H1 (cell line): ENCODE data around the gene NHS. TPM values are rescaled to one million over a fixed set of nuclear protein-coding genes. Genes with fewer than 3 reads are reported as not detected.
A peak's percentile ranks its signal among the peaks of the same experiment; 100 is the strongest.

Experiments used
- CTCF ChIA-PET: fragments of 300-600 bp; sonication (Branson Sonifier 250); formaldehyde crosslinking; loops from one replicate; lab custom pipeline; 2021; ENCODE audit not compliant: partially characterized antibody; lab: Charles Lee
- POLR2A ChIA-PET: fragments of 300-600 bp; sonication (Branson Sonifier 250); formaldehyde crosslinking; loops from one replicate; lab custom pipeline; 2021; ENCODE audit warnings: inconsistent platforms; ENCODE audit not compliant: partially characterized antibody; lab: Charles Lee
- DNase-seq, 2 experiments: peaks; one replicate each; pipeline versions ENCODE4 v3.0.0 to v3.0.0-alpha.2; 2010 to 2022; ENCODE audit warnings: low spot score in 2 of 2, low read depth in 1 of 2, mixed read lengths in 1 of 2
- FAIRE-seq: peaks from 2 replicates; lab custom pipeline; 2011; peaks lifted over from hg19 to GRCh38; lab: Jason Lieb, UNC
- H2AFZ ChIP-seq: 2 replicates; pipeline ENCODE4 v1.8.1; 2012; ENCODE audit warnings: low read length, inconsistent platforms
- H2AK5ac ChIP-seq: 2 replicates; pipeline ENCODE4 v1.6.1; 2013; ENCODE audit warnings: low read depth, low read length
- H2BK120ac ChIP-seq: replicated peaks from 2 replicates; pipeline ENCODE3; 2013; ENCODE audit warnings: low read depth, low read length, inconsistent platforms
- H2BK12ac ChIP-seq: 2 replicates; pipeline ENCODE4 v1.6.1; 2013; ENCODE audit warnings: low read depth, low read length
- H2BK15ac ChIP-seq: 2 replicates; pipeline ENCODE4 v1.6.1; 2013; ENCODE audit warnings: low read length
- H2BK20ac ChIP-seq: 2 replicates; pipeline ENCODE4 v1.6.1; 2013; ENCODE audit warnings: low read length
- H2BK5ac ChIP-seq: 2 replicates; pipeline ENCODE4 v1.6.1; 2013; ENCODE audit warnings: low read depth, low read length
- H3K14ac ChIP-seq: 2 replicates; pipeline ENCODE4 v1.6.1; 2013; ENCODE audit warnings: inconsistent platforms; ENCODE audit not compliant: insufficient read length
- H3K18ac ChIP-seq: 2 replicates; pipeline ENCODE4 v1.6.1; 2013; ENCODE audit warnings: low read length; ENCODE audit errors: extremely low read depth
- H3K23ac ChIP-seq: 2 replicates; pipeline ENCODE4 v1.6.1; 2013; ENCODE audit warnings: inconsistent platforms; ENCODE audit not compliant: insufficient read length
- H3K23me2 ChIP-seq: 2 replicates; pipeline ENCODE4 v1.6.1; 2013; ENCODE audit warnings: low read depth, low read length
- H3K27ac ChIP-seq: 2 replicates; pipeline ENCODE4 v1.6.1; 2011; ENCODE audit warnings: low read depth, low read length, inconsistent platforms
- H3K27me3 ChIP-seq, 4 experiments: replicated peaks in 1 of 4; 1 replicate in 1 of 4; 2 replicates in 3 of 4; pipeline versions ENCODE4 v1.6.1 to v1.8.1; 2011 to 2013; ENCODE audit warnings: low read length in 3 of 4, mild to moderate bottlenecking in 3 of 4, inconsistent platforms in 2 of 4, mixed read lengths in 2 of 4, moderate library complexity in 1 of 4; ENCODE audit not compliant: control insufficient read depth in 3 of 4, insufficient read depth in 3 of 4; ENCODE audit errors: extremely low read depth in 1 of 4
- H3K36me3 ChIP-seq, 4 experiments: 2 replicates each; pipeline versions ENCODE4 v1.6.1 to v1.8.1; 2011 to 2013; ENCODE audit warnings: mild to moderate bottlenecking in 4 of 4, low read length in 3 of 4, moderate library complexity in 2 of 4, control low read depth in 1 of 4, inconsistent platforms in 1 of 4; ENCODE audit not compliant: insufficient read depth in 4 of 4, control insufficient read depth in 2 of 4
- H3K4ac ChIP-seq: replicated peaks from 2 replicates; pipeline ENCODE3; 2013; ENCODE audit warnings: low read length, low read depth, mixed read lengths, inconsistent platforms; ENCODE audit not compliant: insufficient read length
- H3K4me1 ChIP-seq, 4 experiments: replicated peaks in 1 of 4; 1 replicate in 1 of 4; 2 replicates in 3 of 4; pipeline versions ENCODE4 v1.6.1 to v1.8.1; 2011 to 2013; ENCODE audit warnings: low read length in 3 of 4, inconsistent platforms in 2 of 4, mixed read lengths in 1 of 4; ENCODE audit not compliant: insufficient read depth in 4 of 4, control insufficient read depth in 3 of 4
- H3K4me2 ChIP-seq, 2 experiments: 2 replicates each; pipeline versions ENCODE4 v1.6.1 to v1.8.1; 2011 to 2013; ENCODE audit warnings: low read depth in 2 of 2, low read length in 2 of 2, control low read depth in 1 of 2, inconsistent platforms in 1 of 2, mild to moderate bottlenecking in 1 of 2; ENCODE audit not compliant: insufficient read depth in 1 of 2
- H3K4me3 ChIP-seq, 4 experiments: fragments of 200-600, 300-600 bp in 1 of 4; sonication (generic), shearing (Covaris generic), sonication (Bioruptor Twin) in 1 of 4; 2 replicates each; pipeline versions ENCODE4 v1.5.1 to v1.8.1; 2011 to 2016; ENCODE audit warnings: low read length in 4 of 4, low read depth in 3 of 4, control low read depth in 2 of 4, inconsistent platforms in 2 of 4, mild to moderate bottlenecking in 2 of 4, mixed read lengths in 1 of 4, moderate library complexity in 1 of 4; ENCODE audit not compliant: insufficient read depth in 2 of 4; ENCODE audit errors: extremely low read depth in 1 of 4
- H3K56ac ChIP-seq: replicated peaks from 2 replicates; pipeline ENCODE3; 2013; ENCODE audit warnings: low read depth, mild to moderate bottlenecking, mixed read lengths, low read length, inconsistent platforms; ENCODE audit not compliant: insufficient read length
- H3K79me1 ChIP-seq: 2 replicates; pipeline ENCODE4 v1.6.1; 2013; ENCODE audit warnings: low read depth, low read length, control low read depth
- H3K79me2 ChIP-seq, 2 experiments: 2 replicates each; pipeline versions ENCODE4 v1.6.1 to v1.8.1; 2012 to 2013; ENCODE audit warnings: low read length in 2 of 2, mild to moderate bottlenecking in 2 of 2, inconsistent platforms in 1 of 2; ENCODE audit not compliant: insufficient read depth in 2 of 2, control insufficient read depth in 1 of 2
- H3K9ac ChIP-seq, 4 experiments: replicated peaks in 1 of 4; 1 replicate in 1 of 4; 2 replicates in 3 of 4; pipeline versions ENCODE4 v1.6.1 to v1.8.1; 2011 to 2013; ENCODE audit warnings: low read depth in 3 of 4, low read length in 3 of 4, control low read depth in 2 of 4, mild to moderate bottlenecking in 2 of 4, moderate library complexity in 2 of 4, inconsistent platforms in 1 of 4; ENCODE audit errors: extremely low read depth in 1 of 4
- H3K9me3 ChIP-seq, 2 experiments: 2 replicates each; pipeline versions ENCODE4 v1.6.1 to v1.8.1; 2012 to 2013; ENCODE audit warnings: mild to moderate bottlenecking in 2 of 2, moderate library complexity in 2 of 2, control low read depth in 1 of 2, inconsistent platforms in 1 of 2, low read depth in 1 of 2, low read length in 1 of 2, mixed read lengths in 1 of 2; ENCODE audit not compliant: insufficient read depth in 2 of 2
- H4K20me1 ChIP-seq, 2 experiments: replicated peaks in 1 of 2; 2 replicates each; pipeline versions ENCODE3 to v1.8.1; 2011 to 2013; ENCODE audit warnings: inconsistent platforms in 2 of 2, low read length in 2 of 2, mild to moderate bottlenecking in 1 of 2; ENCODE audit not compliant: insufficient read depth in 2 of 2, control insufficient read depth in 1 of 2
- H4K5ac ChIP-seq: 2 replicates; pipeline ENCODE4 v1.6.1; 2013; ENCODE audit warnings: low read length, low read depth, mixed read lengths, inconsistent platforms; ENCODE audit not compliant: insufficient read length
- H4K8ac ChIP-seq: 2 replicates; pipeline ENCODE4 v1.8.0; 2013; ENCODE audit warnings: mild to moderate bottlenecking, moderate library complexity, low read length, inconsistent platforms; ENCODE audit not compliant: insufficient read depth; ENCODE audit errors: extremely low read depth
- H4K91ac ChIP-seq: replicated peaks from 2 replicates; pipeline ENCODE3; 2013; ENCODE audit warnings: low read length, mixed read lengths, inconsistent platforms; ENCODE audit not compliant: insufficient read length
- CREB1 ChIP-seq: IDR thresholded peaks from 2 replicates; pipeline ENCODE4 v1.6.1; 2012; ENCODE audit warnings: inconsistent platforms
- FOSL1 ChIP-seq: IDR thresholded peaks from 2 replicates; pipeline ENCODE4 v1.6.1; 2011; ENCODE audit warnings: mild to moderate bottlenecking, low read depth, low read length, moderate library complexity; ENCODE audit not compliant: insufficient read depth
- RNF2 ChIP-seq: fragments of 200-900, 300-1000 bp; sonication (generic); IDR thresholded peaks from 2 replicates; pipeline ENCODE4 v1.7.1; 2016; ENCODE audit warnings: borderline replicate concordance, low read depth, mild to moderate bottlenecking, antibody characterized with exemption, low read length; ENCODE audit not compliant: poor library complexity, severe bottlenecking; ENCODE audit errors: missing control alignments
- WGBS, 2 experiments: shearing (Covaris generic) in 1 of 2; methylation state at CpG; one replicate each; pipeline versions ENCODE4 v1.1.6 to v1.1.7; 2013 to 2015; ENCODE audit warnings: low lambda C conversion rate in 2 of 2, mixed read lengths in 2 of 2, inconsistent platforms in 1 of 2, low coverage in 1 of 2, missing lambda C conversion rate in 1 of 2; ENCODE audit not compliant: insufficient replicate concordance in 2 of 2, insufficient coverage in 1 of 2, insufficient read length in 1 of 2; ENCODE audit errors: extremely low coverage in 1 of 2, missing lambda C conversion rate in 1 of 2; 5-methylcytosine and 5-hydroxymethylcytosine counted together
- polyA plus RNA-seq, 7 experiments: library from polyadenylated mRNA; depleted of rRNA in 3 of 7; stranded (reverse) in 5 of 7; unstranded in 2 of 7; fragments of >200 nt in 5 of 7; fragments of 200-250 nt in 2 of 7; gene quantifications; 1 replicate in 5 of 7; 2 replicates in 1 of 7; 4 replicates in 1 of 7; pipeline versions ENCODE4 v1.2.1 to v1.2.3, GENCODE V29; 2011 to 2013; ENCODE audit warnings: missing spikeins in 2 of 7, mixed read lengths in 2 of 7
- total RNA-seq: library from RNA; stranded (reverse); fragmentation: NEBNext Ultra II Directional; extraction: Animal tissue kit (Norgen Biotek cat#: 25700); gene quantifications from 2 replicates; pipeline ENCODE4 v1.2.1, GENCODE V29; 2021

The NHS gene
- total and polyA plus RNA-seq, 2 of the 8 experiments (the other 6 are each of a cell fraction or from before 2014, with no cell fraction given) = 2.2 to 6.7 TPM

- H3K56ac ChIP-seq = no peak overlapping the region
- H2BK5ac ChIP-seq = no peak overlapping the region
- no peak overlapping the region for H2AFZ ChIP-seq
- no peak overlapping the region; a peak in 1 of 7 replicates for H3K9ac ChIP-seq
- H3K79me1 ChIP-seq = no peaks in the 10 kb centered on the region
- H2AK5ac ChIP-seq = no peak overlapping the region
- H3K27ac ChIP-seq = no peak overlapping the region
- H4K91ac ChIP-seq = no peak overlapping the region
- H2BK12ac ChIP-seq = no peak overlapping the region
- H3K4ac ChIP-seq = no peak overlapping the region
- H4K20me1 ChIP-seq = peaks cover 0 to 2% of the 10 kb centered on the region in 2 experiments
- ChIA-PET CTCF (no interaction called here), POLR2A (no interaction called here)
- peaks cover 2% of the 10 kb centered on the region; the same call in 1 of the 2 replicates for H3K23me2 ChIP-seq
- WGBS, 2 experiments = 3% methylated on average over 15 of the region's 15 CpGs; no CpG with 5 or more reads in 1 of the 2 experiments
- no peak overlapping the region for H3K23ac ChIP-seq
- H3K4me3 ChIP-seq = peak overlapping the region; percentile 42 to 66 (median 48)
- H3K14ac ChIP-seq = no peak overlapping the region
- peaks cover 0 to 2% (median 0%) of the 10 kb centered on the region in 4 experiments; a peak in 1 of 7 replicates for H3K4me1 ChIP-seq
- H3K9me3 ChIP-seq = no peaks in the 10 kb centered on the region
- peak; percentile 29 for TF ChIP-seq RNF2
- TF ChIP-seq FOSL1 = no peak
- TF ChIP-seq CREB1 = no peak
- FAIRE-seq (no peak), DNase-seq (no peak)
- H2BK15ac ChIP-seq = no peak overlapping the region
- peaks cover 0 to 16% (median 8%) of the 10 kb centered on the region in 4 experiments; a peak in 5 of 7 replicates for H3K27me3 ChIP-seq
- no peaks in the 10 kb centered on the region for H3K79me2 ChIP-seq
- no peak overlapping the region for H4K5ac ChIP-seq
- no peak overlapping the region for H4K8ac ChIP-seq
- H3K4me2 ChIP-seq = peak overlapping the region; percentile 83 to 96
- H2BK120ac ChIP-seq = no peak overlapping the region
- no peak overlapping the region for H3K18ac ChIP-seq
- H2BK20ac ChIP-seq = no peak overlapping the region
- no peaks in the 10 kb centered on the region for H3K36me3 ChIP-seq
These were observed 362.6 kb downstream of the NHS start for GRCh38 chrX:17737710-17737985.
